Natural killer cell (primary cell): ENCODE measurements around the gene DAD1. TPM values are rescaled to one million over a fixed set of nuclear protein-coding genes. Genes with fewer than 3 reads are reported as not detected.

ENCODE experiments used
- ATAC-seq, 3 donors: fragments of 150-1000 bp in 2 of 3; fragments of 200-7000 bp in 1 of 3; cut with Tn5 transposase; 1 replicate in 1 of 3; 2 replicates in 2 of 3; pipeline ENCODE4 v1.10.0; 2021; ENCODE audit warnings: mild to moderate bottlenecking in 2 of 3, moderate library complexity in 2 of 3
- DNase-seq, 2 donors: peaks; one replicate each; pipeline versions ENCODE4 v3.0.0 to v3.0.0-alpha.2; 2013 to 2021; ENCODE audit warnings: mixed read lengths in 1 of 2
- H3K27ac ChIP-seq: one replicate; pipeline ENCODE4 v1.5.1; 2013; ENCODE audit warnings: mild to moderate bottlenecking, low read length
- H3K27me3 ChIP-seq: one replicate; pipeline ENCODE4 v1.6.1; 2013; ENCODE audit warnings: low read length; ENCODE audit not compliant: control insufficient read depth, insufficient read depth
- H3K36me3 ChIP-seq: one replicate; pipeline ENCODE4 v1.6.1; 2013; ENCODE audit warnings: low read length; ENCODE audit not compliant: control insufficient read depth, insufficient read depth
- H3K4me1 ChIP-seq: one replicate; pipeline ENCODE4 v1.6.1; 2013; ENCODE audit warnings: low read length; ENCODE audit not compliant: control insufficient read depth, insufficient read depth
- H3K4me3 ChIP-seq: one replicate; pipeline ENCODE4 v1.5.1; 2013; ENCODE audit warnings: low read length
- H3K9me3 ChIP-seq: one replicate; pipeline ENCODE4 v1.6.1; 2013; ENCODE audit warnings: low read length; ENCODE audit not compliant: control insufficient read depth, insufficient read depth
- H3K27ac Mint-ChIP-seq, 2 donors: one replicate each; pipeline ENCODE4 v1.8.0; 2022; ENCODE audit warnings: mild to moderate bottlenecking in 2 of 2, mixed read lengths in 2 of 2, moderate library complexity in 1 of 2
- H3K27me3 Mint-ChIP-seq, 2 donors: one replicate each; pipeline ENCODE4 v1.8.0; 2022; ENCODE audit warnings: low read depth in 2 of 2, mixed read lengths in 2 of 2
- H3K36me3 Mint-ChIP-seq: one replicate; pipeline ENCODE4 v1.8.0; 2022; ENCODE audit warnings: mixed read lengths
- H3K4me1 Mint-ChIP-seq, 2 donors: one replicate each; pipeline ENCODE4 v1.8.0; 2022; ENCODE audit warnings: mixed read lengths in 2 of 2
- H3K4me3 Mint-ChIP-seq: one replicate; pipeline ENCODE4 v1.8.0; 2022; ENCODE audit warnings: mild to moderate bottlenecking, moderate library complexity, mixed read lengths
- H3K9me3 Mint-ChIP-seq, 2 donors: one replicate each; pipeline ENCODE4 v1.8.0; 2022; ENCODE audit warnings: mixed read lengths in 2 of 2
- CTCF ChIP-seq: fragments of 200-600 bp; IDR thresholded peaks from one replicate; pipeline ENCODE4 v1.8.0; 2022; ENCODE audit warnings: antibody characterized with exemption
- WGBS: methylation state at CpG from one replicate; pipeline ENCODE4 v1.1.7; 2013; ENCODE audit warnings: missing lambda C conversion rate; ENCODE audit not compliant: insufficient coverage; 5-methylcytosine and 5-hydroxymethylcytosine counted together
- intact Hi-C: fragments of 100-400 bp; cut with micrococcal nuclease; formaldehyde crosslinking; loops from one replicate; pipeline ENCODE4 v1.14.2; 2022
- total RNA-seq, 4 donors: library from RNA; stranded (reverse); fragments of 120-200 nt in 1 of 4; gene quantifications; one replicate each; pipeline versions ENCODE4 v1.2.3 to v1.2.4, GENCODE V29; 2013 to 2022

Gene DAD1
- total RNA-seq, 3 donors from 2014 or later (not counting 1 experiment from before 2014, with no cell fraction given), result 79.5 to 97.9 (median 92.8) TPM

- H3K36me3 ChIP-seq, result peaks cover 8% of the 10 kb centered on the region
- no peak overlapping the region for H3K27ac ChIP-seq
- Mint-ChIP-seq H3K36me3 (peaks cover 10% of the 10 kb centered on the region), H3K27ac (no peak overlapping the region), H3K27me3 (no peaks in the 10 kb centered on the region), H3K4me3 (no peak overlapping the region), H3K9me3 (no peaks in the 10 kb centered on the region), H3K4me1 (peaks cover 55 to 64% of the 10 kb centered on the region in 2 donors)
- peaks cover 41% of the 10 kb centered on the region for H3K4me1 ChIP-seq
- no peak overlapping the region for H3K4me3 ChIP-seq
- intact Hi-C loops, result loop anchor here (2.0 kb wide), 1 partner anchor 21 kb away; no protein-coding TSS in a partner anchor
- H3K27me3 ChIP-seq, result no peaks in the 10 kb centered on the region
- H3K9me3 ChIP-seq, result no peaks in the 10 kb centered on the region
- no peak for TF ChIP-seq CTCF
- ATAC-seq (no peak), DNase-seq (peak in 1 of 2 donors; percentile 42)
These were observed 53.1 kb downstream of the DAD1 start for GRCh38 chr14:22535916-22536315.

- peaks cover 5% of the 10 kb centered on the region for H3K36me3 Mint-ChIP-seq
- 92% methylated on average over 1 of the region's 1 CpG for WGBS
- peak in 1 of 2 donors; percentile 28 for DNase-seq
These were observed 53.9 kb downstream of the DAD1 start for GRCh38 chr14:22535126-22535525.

GRCh38 chr14:22534547-22534946 is 54.5 kb downstream of the DAD1 start:
- H3K4me3 Mint-ChIP-seq, result no peak overlapping the region
- H3K36me3 Mint-ChIP-seq, result peaks cover 4% of the 10 kb centered on the region
- ATAC-seq (no peak), DNase-seq (peak in 1 of 2 donors; percentile 21)
- intact Hi-C loops, result no loop called here
- Histone ChIP-seq H3K4me1 (peaks cover 33% of the 10 kb centered on the region), H3K27ac (no peak overlapping the region), H3K9me3 (no peaks in the 10 kb centered on the region), H3K4me3 (no peak overlapping the region), H3K27me3 (no peaks in the 10 kb centered on the region), H3K36me3 (peaks cover 6% of the 10 kb centered on the region)
- H3K9me3 Mint-ChIP-seq, result no peaks in the 10 kb centered on the region
- H3K4me1 Mint-ChIP-seq, result peaks cover 55 to 61% of the 10 kb centered on the region in 2 donors
- no peak overlapping the region for H3K27ac Mint-ChIP-seq
- no peak for TF ChIP-seq CTCF
- H3K27me3 Mint-ChIP-seq, result no peaks in the 10 kb centered on the region
- WGBS, result 92% methylated on average over 4 of the region's 5 CpGs

More at GRCh38 chr14:22535126-22535525, 53.9 kb downstream of the DAD1 start:
- intact Hi-C loops, result no loop called here
- no peak for ATAC-seq
- no peak for TF ChIP-seq CTCF
- Histone ChIP-seq H3K27me3 (no peaks in the 10 kb centered on the region), H3K27ac (no peak overlapping the region), H3K4me1 (peaks cover 39% of the 10 kb centered on the region), H3K36me3 (peaks cover 6% of the 10 kb centered on the region), H3K4me3 (no peak overlapping the region), H3K9me3 (no peaks in the 10 kb centered on the region)
- Mint-ChIP-seq H3K4me3 (no peak overlapping the region), H3K9me3 (no peaks in the 10 kb centered on the region), H3K27ac (no peak overlapping the region), H3K4me1 (peaks cover 58 to 65% of the 10 kb centered on the region in 2 donors), H3K27me3 (no peaks in the 10 kb centered on the region)

- Mint-ChIP-seq H3K4me3 (no peak overlapping the region), H3K4me1 (peaks cover 52 to 54% of the 10 kb centered on the region in 2 donors), H3K9me3 (no peaks in the 10 kb centered on the region), H3K27ac (peak overlapping the region in 1 of 2 donors; percentile 12), H3K27me3 (no peaks in the 10 kb centered on the region), H3K36me3 (peaks cover 4% of the 10 kb centered on the region)
- Histone ChIP-seq H3K4me3 (no peak overlapping the region), H3K27ac (peak overlapping the region; percentile 37), H3K4me1 (peaks cover 33% of the 10 kb centered on the region), H3K27me3 (no peaks in the 10 kb centered on the region), H3K9me3 (no peaks in the 10 kb centered on the region), H3K36me3 (peaks cover 6% of the 10 kb centered on the region)
- TF ChIP-seq CTCF, result no peak
- WGBS, result 91% methylated on average over 5 of the region's 8 CpGs
- no peak for ATAC-seq
- DNase-seq, result peak in 1 of 2 donors; percentile 21
- intact Hi-C loops, result no loop called here
These were observed 55.2 kb downstream of the DAD1 start for GRCh38 chr14:22533739-22534359.
